HG02885 (cell line): Measurements from ENCODE around the gene LIPG.
"Not testable (repeated sequence)": the region's sequence is repeated elsewhere in the genome, so short reads cannot be mapped to it uniquely, and the experiment has no call there.

ENCODE experiments used
- ATAC-seq: cut with Tn5 transposase; IDR thresholded peaks from one replicate; pipeline ENCODE4 v1.9.1; 2021; ENCODE audit warnings: mild to moderate bottlenecking; ENCODE audit not compliant: unreplicated experiment, poor library complexity

The LIPG gene

DNA sequence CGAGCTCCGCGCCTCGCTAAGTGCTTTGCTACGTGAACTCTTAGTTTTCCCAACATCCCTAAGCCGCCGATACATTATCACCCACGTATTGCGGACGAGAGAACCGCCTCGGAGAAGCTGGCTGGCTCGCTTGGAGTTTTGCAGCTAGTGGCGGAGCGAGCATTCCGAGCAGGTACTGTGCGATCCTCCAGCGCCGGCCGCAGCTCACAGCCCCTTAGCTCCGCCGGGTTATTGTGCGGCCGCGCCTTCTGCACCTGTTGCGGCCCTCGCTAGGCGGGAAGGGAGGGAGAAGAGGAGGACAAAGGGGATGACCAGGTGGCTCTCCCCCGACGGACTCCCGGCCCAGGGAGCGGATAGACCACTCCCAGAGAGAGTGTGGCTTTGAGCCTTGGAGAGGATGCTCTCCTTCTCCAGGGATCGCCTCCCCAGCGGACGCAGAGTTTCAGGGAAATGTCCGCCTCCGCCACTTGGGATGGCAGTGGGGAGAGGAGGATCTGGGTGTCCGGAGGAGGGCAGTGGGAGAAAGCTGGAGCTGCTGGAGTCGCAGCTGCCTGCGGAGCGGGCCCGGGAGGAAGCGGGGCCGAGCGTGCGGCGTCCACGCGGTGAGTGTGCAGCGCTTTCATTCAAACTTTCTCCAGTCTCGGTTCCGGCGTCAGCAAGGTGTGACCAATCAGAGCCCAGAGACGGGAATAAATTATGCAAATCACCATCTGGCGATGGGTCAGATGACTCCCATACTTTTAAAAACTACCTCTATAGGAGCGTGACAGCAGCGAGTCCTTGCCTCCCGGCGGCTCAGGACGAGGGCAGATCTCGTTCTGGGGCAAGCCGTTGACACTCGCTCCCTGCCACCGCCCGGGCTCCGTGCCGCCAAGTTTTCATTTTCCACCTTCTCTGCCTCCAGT is at the start of gene LIPG:
LIPG (plus strand) TSS at position 769 of the 905 bp plus-strand sequence. CDS start 252 bp downstream, outside the sequence.
- ATAC-seq, result peak; percentile 69

DNA sequence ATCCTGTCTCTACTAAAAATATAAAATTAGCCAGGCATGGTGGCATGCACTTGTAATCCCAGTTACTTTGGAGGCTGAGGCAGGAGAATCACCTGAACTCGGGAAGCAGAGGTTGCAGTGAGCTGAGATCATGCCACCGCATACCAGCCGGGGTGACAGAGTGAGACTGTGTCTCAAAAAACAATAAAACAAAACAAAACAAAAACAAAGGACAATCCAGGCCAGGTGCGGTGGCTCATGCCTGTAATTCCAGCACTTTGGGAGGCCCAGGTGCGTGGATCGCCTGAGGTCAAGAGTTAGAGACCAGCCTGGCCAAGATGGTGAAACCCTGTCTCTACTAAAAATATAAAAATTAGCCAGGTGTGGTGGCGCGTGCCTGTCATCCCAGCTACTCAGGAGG is 49.0 kb upstream of the LIPG start:
- ATAC-seq, result not testable (repeated sequence)

DNA sequence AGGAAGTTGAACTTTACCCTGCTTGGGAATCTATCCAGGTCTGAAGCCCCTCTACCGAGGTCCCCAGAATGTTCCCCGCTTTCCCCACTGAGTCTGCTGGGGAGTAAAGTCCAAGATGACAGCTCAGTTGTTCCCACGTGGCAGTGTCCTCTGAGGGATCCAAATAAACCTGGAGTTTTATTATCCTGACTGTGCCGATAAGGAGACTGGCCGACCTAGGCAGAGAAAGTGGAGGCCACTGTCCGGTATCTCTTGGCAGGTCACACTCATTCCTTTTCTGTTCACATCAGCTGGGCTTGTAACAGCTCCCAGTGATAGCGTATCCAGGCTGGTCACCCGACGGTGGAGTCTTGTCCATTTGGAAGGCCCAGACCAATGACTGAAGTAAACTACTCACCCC is 47.3 kb upstream of the LIPG start:
- ATAC-seq, result no peak

DNA sequence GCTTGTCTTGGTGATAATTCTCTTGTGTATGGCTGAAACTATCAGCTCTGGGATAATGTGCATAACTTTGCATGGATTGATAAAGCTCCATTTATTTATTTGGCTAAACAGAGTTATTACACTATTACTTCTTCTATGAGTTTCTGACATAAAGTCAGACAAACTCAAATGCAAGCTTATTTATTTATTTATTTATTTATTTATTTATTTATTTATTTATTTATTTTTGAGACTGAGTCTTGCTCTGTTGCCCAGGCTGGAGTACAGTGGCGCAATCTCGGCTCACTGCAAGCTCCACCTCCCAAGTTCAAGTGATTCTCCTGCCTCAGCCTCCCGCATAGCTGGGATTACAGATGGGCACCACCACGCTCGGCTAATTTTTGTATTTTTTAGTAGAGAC is 46.9 kb upstream of the LIPG start:
- ATAC-seq, result not testable (repeated sequence)

DNA sequence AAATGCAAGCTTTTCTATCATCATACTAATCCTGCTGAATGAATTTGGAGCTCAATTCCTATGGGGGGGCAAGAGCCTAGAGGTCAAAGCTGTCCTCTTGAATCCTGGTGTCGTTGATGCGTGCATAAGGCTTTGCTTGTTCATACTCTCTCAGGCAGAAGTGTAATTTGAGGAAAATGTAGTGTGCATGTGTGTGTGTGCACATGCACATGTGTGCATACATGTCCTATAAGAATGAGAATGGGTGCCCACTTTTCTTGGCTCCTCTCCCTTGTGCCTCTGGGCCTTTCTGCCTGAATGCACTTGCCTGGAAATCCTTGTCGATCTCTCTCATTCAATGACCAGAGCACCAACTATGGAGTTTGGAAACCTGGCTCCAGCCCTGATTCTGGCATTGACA is 46.3 kb upstream of the LIPG start:
- ATAC-seq, result no peak

DNA sequence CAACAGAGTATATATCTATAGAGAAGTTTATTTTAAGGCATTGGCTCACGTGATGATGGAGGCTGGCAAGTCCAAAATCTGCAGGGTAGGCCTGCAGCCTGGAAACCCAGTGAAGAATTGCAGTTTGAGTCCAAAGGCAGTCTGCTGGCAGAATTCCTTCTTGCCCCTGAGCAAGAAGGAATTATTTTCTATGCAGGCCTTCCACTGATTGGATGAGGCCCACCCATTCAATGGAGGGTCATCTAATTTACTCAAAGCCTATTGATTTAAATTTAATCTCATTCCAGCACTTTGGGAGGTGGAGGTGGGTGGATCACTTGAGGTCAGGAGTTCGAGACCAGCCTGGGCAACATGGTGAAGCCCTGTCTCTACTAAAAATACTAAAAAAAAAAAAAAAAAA is 44.4 kb upstream of the LIPG start:
- ATAC-seq, result no peak

DNA sequence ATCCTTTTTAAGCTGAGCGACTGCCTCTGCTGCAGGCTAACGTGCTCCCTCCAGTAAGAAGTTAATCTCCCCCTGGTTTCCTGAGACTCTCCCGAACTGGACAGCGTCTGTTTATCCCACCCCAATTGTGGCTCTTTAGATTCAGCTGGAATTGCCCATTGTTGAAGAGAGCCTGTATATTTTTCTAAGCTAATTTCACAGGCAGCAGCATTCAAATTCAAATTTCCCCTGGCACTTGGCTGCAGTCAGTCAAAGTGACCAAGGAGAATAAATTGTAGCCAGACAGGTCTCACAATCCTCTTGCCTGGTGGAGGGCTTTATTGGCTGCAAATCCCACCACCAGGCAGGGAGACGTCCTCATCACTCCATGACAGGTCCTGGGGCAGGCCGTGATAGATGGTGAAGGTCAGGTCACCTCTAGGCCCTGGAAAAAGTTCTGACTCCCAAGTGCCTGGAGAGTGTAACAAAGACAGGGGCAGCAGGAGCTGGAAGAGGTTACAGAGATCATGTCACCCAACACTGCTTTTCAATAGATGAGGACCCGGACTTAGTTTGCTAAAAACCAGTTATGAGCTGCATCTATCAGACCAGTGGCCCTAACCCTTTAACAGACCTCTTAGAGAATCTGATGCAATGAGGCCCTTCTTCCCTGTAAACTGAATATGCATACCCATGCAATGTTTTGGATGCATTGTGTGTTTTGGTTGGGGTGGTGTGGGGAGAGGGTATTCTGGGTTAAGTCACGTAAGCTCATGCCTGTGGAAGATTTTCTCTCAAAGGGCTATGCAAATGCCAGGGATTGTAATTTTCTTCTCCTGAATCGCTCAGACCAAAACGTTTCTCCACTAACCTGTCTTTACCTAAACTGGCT is 42.5 kb upstream of the LIPG start:
- ATAC-seq, result no peak

DNA sequence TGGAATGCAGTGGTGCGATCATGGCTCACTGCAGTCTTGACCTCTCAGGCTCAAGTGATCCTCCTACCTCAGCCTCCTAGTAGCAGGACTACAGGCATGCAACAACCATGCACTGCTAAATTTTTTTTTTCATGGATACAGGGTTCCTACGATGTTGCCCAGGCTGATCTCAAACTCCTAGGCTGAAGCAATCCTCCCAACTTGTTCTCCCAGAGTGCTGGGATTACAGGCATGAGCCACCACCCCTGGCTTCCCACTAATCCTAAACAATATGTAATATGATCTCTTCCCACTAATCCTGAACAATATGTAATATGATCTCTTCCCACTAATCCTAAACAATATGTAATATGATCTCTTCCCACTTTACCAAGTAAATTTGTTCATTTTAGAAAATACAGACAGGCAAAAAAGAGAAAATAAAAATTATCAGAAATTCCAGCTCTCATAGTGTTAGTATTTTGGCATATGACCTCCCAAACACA is 41.2 kb upstream of the LIPG start:
- ATAC-seq, result no peak

DNA sequence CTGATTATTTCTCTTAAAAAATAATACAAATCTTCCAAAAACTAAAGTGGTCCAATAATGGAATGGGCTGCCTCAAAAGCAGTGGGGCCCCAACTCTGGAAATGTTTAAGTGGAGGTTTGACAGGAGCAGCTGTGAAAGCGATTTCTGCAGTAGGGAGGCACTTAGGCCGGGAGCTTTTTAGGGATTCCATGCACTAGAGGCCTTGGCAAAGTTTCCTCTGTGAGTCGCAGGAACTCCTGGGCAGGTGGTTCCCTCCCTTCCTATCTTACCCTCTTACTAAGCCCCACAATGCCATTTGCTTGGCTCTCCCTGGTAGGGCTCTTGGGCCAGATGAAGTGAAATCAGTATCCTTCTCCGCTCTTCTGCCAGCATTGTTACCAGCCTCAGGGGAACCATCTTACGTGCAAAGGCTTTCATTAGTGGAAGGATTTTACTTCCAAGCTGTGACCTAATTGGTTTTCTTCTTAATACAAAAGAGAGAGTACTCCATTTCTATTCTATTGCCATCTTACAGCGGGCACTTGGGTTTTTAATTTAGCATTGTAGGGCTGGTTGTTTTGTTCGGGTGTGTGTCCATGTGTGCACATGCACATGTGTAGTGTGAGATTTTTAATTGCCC is 40.5 kb upstream of the LIPG start:
- no peak for ATAC-seq

DNA sequence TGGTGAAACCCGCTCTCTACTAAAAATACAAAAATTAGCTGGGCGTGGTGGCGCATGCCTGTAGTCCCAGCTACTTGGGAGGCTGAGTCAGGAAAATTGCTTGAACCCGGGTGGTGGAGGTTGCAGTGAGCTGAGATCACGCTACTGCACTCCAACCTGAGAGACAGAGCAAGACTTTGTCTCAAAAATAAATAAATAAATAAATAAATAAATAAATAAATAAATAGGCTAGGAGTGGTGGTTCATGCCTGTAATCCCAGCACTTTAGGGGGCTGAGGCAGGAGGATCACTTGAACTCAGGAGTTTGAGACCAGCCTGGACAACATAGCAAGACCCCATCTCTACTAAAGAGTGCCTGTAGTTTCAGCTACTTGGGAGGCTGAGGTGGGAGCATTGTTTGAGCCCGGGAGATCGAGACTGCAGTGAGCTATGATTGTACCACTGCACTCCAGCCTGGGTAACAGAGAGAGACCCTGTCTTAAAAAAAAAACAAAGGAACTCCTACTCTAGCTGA is 38.2 kb upstream of the LIPG start:
- ATAC-seq, result not testable (repeated sequence)

DNA sequence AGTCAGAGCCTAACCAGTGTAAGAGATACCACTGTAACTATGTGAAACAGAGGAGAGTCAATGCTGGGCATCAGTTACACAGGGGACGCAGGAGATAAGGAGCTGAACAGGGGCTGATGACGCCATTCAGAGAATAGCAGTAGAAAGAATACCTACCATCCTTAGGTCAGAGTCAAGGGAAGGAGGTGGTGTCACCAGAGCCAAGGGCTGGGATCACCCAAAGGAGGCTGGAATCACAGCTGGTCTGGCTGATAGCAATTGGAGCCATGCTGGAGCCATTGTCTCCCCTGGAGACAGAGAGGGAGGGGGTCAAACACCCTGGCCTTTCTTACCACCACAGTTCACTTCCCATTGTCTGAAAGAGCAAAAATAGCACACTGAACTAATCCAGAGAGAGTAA is 37.5 kb upstream of the LIPG start:
- no peak for ATAC-seq

DNA sequence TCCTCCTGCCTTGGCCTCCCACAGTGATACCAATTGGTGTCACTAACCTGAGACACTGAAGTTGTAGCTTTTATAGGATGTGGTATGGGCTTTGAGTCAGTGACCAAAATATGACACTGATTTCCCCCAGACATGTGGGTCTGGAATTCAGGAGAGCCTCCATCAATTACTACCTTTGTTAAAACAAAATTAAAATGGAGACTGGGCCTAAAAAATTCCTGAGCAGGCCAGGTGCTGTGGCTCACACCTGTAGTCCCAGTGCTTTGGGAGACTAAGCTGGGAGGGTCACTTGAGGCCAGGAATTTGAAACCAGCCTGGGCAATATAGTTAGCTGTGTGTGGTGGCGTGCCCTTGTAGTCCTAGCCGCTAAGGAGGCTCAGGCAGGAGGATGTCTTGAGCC is 36.9 kb upstream of the LIPG start:
- no peak for ATAC-seq

DNA sequence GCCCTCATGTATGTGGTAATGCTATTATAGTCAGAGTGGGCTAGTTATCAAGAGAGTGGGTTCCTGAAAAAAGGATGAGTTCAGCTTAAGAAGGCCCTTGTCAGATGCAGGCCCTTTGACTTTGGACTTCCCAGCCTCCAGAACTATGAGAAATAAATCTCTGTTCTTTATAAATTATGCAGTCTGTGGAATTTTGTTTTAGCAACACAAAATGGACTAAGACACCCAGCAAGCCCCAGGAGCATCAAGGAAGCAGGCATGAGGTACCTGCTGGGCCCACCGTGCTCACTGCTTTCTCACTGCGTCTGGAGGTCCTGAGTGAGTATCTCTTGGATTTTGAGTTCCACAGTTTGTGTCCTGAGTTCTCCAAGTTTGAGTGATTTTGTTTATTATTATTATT is 35.9 kb upstream of the LIPG start:
- no peak for ATAC-seq

DNA sequence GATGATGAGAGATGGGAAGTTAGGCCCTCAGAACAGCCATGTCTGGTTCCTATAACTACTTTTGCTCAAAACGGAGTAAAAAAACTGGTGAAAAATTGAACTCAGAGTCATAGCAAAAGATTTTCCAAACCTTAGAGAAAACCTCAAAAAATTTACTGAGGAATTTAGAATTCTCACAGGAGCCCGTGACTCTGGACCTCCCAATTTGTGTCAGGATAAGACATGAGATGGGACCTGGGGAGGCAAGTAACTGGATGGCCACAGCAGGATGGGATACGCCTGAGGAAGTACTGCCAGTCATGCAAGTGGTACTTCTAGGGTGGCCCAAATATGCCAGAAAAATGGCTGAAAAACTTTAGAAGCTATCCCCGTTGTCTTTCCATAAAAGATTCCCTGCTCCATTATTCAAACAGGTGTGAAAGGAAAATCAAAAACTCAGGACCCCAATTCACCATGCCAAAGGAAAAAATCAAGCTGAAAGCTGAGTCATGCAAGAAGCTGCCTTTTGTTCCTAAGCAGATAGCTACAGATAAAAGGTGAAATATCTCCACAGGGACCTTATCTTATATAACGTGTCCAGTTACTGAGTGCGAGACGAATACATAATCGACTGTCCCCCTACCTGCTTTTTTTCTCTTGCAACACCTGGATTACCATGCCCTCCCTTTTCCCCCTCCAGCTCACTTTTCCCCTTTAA is 34.1 kb upstream of the LIPG start:
- ATAC-seq, result no peak

DNA sequence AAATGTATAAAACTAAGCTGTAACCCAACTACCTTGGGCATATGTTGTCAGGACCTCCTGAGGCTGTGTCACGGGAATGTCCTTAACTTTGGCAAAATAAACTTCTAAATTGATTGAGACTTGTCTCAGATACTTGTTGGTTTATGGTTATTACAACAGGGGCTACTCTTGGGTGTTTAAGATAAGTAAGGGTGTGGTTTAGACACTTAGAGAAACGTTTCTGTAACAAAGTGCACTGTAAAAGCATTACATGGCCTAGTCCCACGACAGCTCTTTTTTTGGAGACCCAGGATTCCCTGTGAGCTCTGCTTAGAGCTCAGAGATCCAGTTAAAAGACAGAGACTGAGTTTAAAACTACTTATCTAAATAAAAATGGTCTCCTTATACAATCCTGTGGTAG is 32.3 kb upstream of the LIPG start:
- no peak for ATAC-seq

DNA sequence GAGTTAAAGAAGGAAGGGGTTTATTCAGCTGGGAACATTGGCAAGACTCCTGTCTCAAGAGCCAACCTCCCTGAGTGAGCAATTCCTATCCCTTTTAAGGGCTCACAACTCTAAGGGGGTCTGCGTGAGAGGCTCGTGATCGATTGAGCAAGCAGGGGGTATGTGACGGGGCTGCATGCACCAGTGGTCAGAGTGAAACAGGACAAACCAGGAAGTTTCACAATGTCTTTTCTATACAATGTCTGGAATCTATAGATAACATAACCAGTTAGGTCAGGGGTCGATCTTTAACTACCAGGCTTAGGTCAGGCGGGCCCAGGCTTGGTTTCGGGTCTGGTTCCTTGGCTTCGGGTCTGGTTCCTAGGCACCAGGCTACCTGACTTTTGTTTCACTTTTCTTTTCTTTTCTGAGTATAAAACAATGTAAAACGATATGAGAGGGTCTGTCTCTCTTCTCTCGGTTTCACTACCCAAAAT is 30.1 kb upstream of the LIPG start:
- no peak for ATAC-seq

DNA sequence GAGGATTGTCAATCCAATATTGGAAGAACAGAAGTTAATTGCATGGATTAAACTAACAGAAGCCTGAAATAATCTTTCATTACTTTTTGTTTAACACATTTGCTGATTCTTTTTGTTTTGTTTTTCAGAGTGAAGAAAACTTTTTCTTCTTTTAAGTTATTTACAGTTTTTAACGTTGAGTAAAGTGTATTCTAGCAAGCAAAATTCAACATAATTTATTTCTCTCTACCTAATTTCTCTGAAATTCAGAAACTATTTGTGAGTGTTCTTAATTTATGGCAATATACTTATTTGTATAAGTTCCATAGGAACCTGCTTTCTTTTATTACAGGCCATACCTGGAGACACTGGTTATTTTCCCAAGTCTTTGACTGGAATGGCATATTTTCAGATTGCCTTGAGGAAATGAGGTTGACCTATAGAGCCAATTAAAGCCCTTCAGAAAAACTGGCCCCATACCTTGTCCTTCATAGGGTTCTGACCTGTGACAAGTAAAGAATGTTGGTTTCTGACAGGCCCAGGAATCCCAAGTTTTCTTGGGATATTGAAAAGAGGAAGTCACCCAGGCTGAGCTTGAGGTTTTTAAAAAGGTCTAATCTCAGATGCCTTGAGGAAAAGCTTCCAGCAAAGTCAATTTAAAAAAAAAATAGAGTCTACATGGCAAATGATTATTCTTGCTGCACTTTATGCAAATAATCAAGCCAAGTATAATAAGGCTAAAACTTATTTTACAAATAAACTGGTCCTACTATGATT is 26.8 kb upstream of the LIPG start:
- ATAC-seq, result no peak

DNA sequence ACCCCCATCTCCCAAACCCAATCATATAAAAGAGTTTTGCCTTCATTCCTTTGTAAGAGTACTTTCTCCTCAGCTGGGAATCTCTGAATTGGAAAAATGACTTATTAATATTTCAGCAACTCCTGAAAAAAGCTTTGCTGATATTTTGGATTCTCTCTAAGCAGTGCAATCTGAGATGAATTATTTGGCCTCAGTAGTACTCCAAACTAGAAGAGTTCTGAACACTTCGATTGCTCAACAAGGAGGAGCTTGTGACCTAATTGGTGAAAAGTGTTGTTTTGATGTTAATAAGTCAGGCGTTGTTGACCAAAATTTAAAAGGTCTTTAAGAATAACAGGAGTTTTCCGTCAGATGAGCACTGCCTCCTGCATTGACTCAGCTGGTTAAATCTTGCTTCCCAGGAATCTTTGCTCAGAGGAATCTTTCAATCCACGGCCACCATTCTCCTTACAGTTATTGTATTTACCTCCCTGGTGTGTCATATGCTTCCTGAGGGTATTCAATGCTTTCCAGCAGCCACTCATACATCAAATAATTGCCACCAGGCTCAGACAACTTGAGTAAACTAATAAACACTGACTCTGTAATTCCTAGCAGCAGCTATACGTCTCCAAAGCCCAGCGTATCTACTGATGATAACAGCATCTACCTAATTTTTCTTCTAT is 24.5 kb upstream of the LIPG start:
- no peak for ATAC-seq

DNA sequence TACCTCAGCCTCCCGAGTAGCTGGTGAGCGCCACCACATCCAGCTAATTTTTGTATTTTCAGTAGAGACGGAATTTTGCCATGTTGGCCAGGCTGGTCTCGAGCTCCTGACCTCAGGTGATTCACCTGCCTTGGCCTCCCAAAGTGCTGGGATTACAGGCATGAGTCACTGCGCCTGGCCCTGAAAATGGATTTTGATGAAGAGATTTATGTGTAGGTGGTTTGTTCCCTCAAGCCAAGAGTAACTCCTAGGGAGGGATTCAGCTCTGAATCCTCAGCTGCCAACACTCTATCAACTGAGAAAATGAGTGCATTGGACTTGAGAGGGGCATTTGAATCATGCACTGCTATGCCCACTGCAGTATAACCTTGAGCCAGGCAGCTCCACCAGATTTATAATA is 17.5 kb upstream of the LIPG start:
- ATAC-seq, result no peak
